Neural cell (in vitro differentiated cells): Measurements from ENCODE around the gene PDK2. TPM values are rescaled to one million over a fixed set of nuclear protein-coding genes. Genes with fewer than 3 reads are reported as not detected.

Experiments
- H2AFZ ChIP-seq: fragments of 200-600, 300-800 bp; sonication (generic), shearing (Covaris generic); 2 replicates; pipeline ENCODE4 v1.6.0; 2014; ENCODE audit warnings: low read depth, mild to moderate bottlenecking, antibody characterized with exemption, low read length, moderate library complexity
- H3F3A ChIP-seq: fragments of 200-600 bp; shearing (Covaris generic); 2 replicates; pipeline ENCODE4 v1.6.1; 2016; ENCODE audit warnings: mild to moderate bottlenecking, moderate library complexity, mixed read lengths, antibody characterized with exemption, low read length; ENCODE audit not compliant: insufficient read depth, poor library complexity, severe bottlenecking
- H3K27ac ChIP-seq: fragments of 200-600, 300-800 bp; sonication (generic), shearing (Covaris generic); 2 replicates; pipeline ENCODE4 v1.5.1; 2014; ENCODE audit warnings: mild to moderate bottlenecking, low read length, moderate library complexity
- H3K27me3 ChIP-seq: fragments of 300-800, 200-600 bp; sonication (generic), shearing (Covaris generic); 2 replicates; pipeline ENCODE4 v1.6.0; 2014; ENCODE audit warnings: mild to moderate bottlenecking, low read depth, low read length, moderate library complexity; ENCODE audit not compliant: insufficient read depth
- H3K36me3 ChIP-seq: fragments of 300-800, 200-600 bp; sonication (generic), shearing (Covaris generic); 2 replicates; pipeline ENCODE4 v1.5.1; 2014; ENCODE audit warnings: mild to moderate bottlenecking, antibody characterized with exemption, low read length, moderate library complexity; ENCODE audit not compliant: insufficient read depth
- H3K4me2 ChIP-seq: fragments of 300-800, 200-600 bp; sonication (generic), shearing (Covaris generic); 2 replicates; pipeline ENCODE4 v1.6.0; 2014; ENCODE audit warnings: mild to moderate bottlenecking, low read length
- H3K4me3 ChIP-seq: fragments of 300-800, 200-600 bp; sonication (generic), shearing (Covaris generic); 2 replicates; pipeline ENCODE4 v1.5.1; 2014; ENCODE audit warnings: mild to moderate bottlenecking, low read length, moderate library complexity
- H3K79me2 ChIP-seq: fragments of 200-600 bp; shearing (Covaris generic); replicated peaks from 2 replicates; pipeline ENCODE4 v1.6.0; 2014; ENCODE audit warnings: mild to moderate bottlenecking, low read length, moderate library complexity; ENCODE audit not compliant: insufficient read depth
- H3K9ac ChIP-seq: fragments of 300-800, 200-600 bp; sonication (generic), shearing (Covaris generic); 2 replicates; pipeline ENCODE4 v1.6.1; 2016; ENCODE audit warnings: mild to moderate bottlenecking, low read length, mixed read lengths
- H3K9me2 ChIP-seq: fragments of 200-600 bp; shearing (Covaris generic); 2 replicates; pipeline ENCODE4 v1.6.1; 2016; ENCODE audit warnings: mild to moderate bottlenecking, low read length, mixed read lengths; ENCODE audit not compliant: insufficient read depth
- H3K9me3 ChIP-seq: fragments of 200-600, 300-800 bp; sonication (generic), shearing (Covaris generic); 2 replicates; pipeline ENCODE4 v1.6.1; 2016; ENCODE audit warnings: mild to moderate bottlenecking, mixed run types, low read length, moderate library complexity, mixed read lengths
- H4K20me1 ChIP-seq: fragments of 200-600 bp; shearing (Covaris generic); 2 replicates; pipeline ENCODE4 v1.6.1; 2016; ENCODE audit warnings: mild to moderate bottlenecking, mixed run types; ENCODE audit not compliant: insufficient read depth
- CTCF ChIP-seq: fragments of 450-650 bp; IDR thresholded peaks from 2 replicates; pipeline ENCODE4 v1.5.1; 2014; ENCODE audit warnings: antibody characterized with exemption, mild to moderate bottlenecking, moderate library complexity; ENCODE audit not compliant: poor library complexity, severe bottlenecking
- EP300 ChIP-seq: fragments of 450-650 bp; conservative IDR thresholded peaks from 2 replicates; pipeline ENCODE4 v1.6.1; 2014; ENCODE audit warnings: antibody characterized with exemption, mild to moderate bottlenecking, moderate library complexity; ENCODE audit not compliant: poor library complexity, severe bottlenecking
- EZH2 ChIP-seq: fragments of 200-600, 300-800 bp; shearing (Covaris generic), sonication (generic); IDR thresholded peaks from 2 replicates; pipeline ENCODE4 v1.6.1; 2014; ENCODE audit warnings: antibody characterized with exemption, low read length, borderline replicate concordance, mild to moderate bottlenecking; ENCODE audit not compliant: insufficient read depth, poor library complexity, severe bottlenecking
- MXI1 ChIP-seq: fragments of 450-650 bp; conservative IDR thresholded peaks from 2 replicates; pipeline ENCODE4 v1.6.1; 2014; ENCODE audit warnings: antibody characterized with exemption, mild to moderate bottlenecking; ENCODE audit not compliant: poor library complexity, severe bottlenecking
- POLR2AphosphoS5 ChIP-seq: IDR thresholded peaks from 2 replicates; pipeline ENCODE4 v1.6.1; 2012
- RAD21 ChIP-seq: fragments of 450-650 bp; conservative IDR thresholded peaks from 2 replicates; pipeline ENCODE4 v1.6.1; 2014; ENCODE audit warnings: antibody characterized with exemption, mild to moderate bottlenecking, moderate library complexity
- REST ChIP-seq: IDR thresholded peaks from 2 replicates; pipeline ENCODE4 v1.6.1; 2012; ENCODE audit warnings: borderline replicate concordance
- SMC3 ChIP-seq: fragments of 450-650 bp; conservative IDR thresholded peaks from 2 replicates; pipeline ENCODE4 v1.6.1; 2014; ENCODE audit warnings: antibody characterized with exemption, mild to moderate bottlenecking, moderate library complexity; ENCODE audit not compliant: poor library complexity
- TAF1 ChIP-seq: IDR thresholded peaks from 2 replicates; pipeline ENCODE4 v1.6.1; 2012; ENCODE audit warnings: low read depth
- polyA plus RNA-seq: library from polyadenylated mRNA; depleted of rRNA; stranded (reverse); fragments of >200 nt; gene quantifications from 2 replicates; pipeline ENCODE4 v1.2.3, GENCODE V29; 2014

The PDK2 gene
- polyA plus RNA-seq, 1 donor from 2014 or later: 36.2 TPM

GRCh38 chr17:50050431-50051032 is 44.6 kb upstream of the PDK2 start:
- no peaks in the 10 kb centered on the region for H3K27me3 ChIP-seq
- no peaks in the 10 kb centered on the region for H4K20me1 ChIP-seq
- no peaks in the 10 kb centered on the region for H3K9me3 ChIP-seq
- no peak for TF ChIP-seq EZH2
- TF ChIP-seq SMC3: no peak
- no peak for TF ChIP-seq MXI1
- TF ChIP-seq EP300: no peak
- TF ChIP-seq CTCF: no peak
- TF ChIP-seq TAF1: no peak
- no peak for TF ChIP-seq RAD21
- TF ChIP-seq POLR2AphosphoS5: no peak
- TF ChIP-seq REST: no peak
- H3K4me2 ChIP-seq: no peak overlapping the region
- H2AFZ ChIP-seq: no peak overlapping the region
- peaks cover 4% of the 10 kb centered on the region for H3F3A ChIP-seq
- H3K79me2 ChIP-seq: no peaks in the 10 kb centered on the region
- no peak overlapping the region for H3K27ac ChIP-seq
- no peak overlapping the region for H3K4me3 ChIP-seq
- H3K9ac ChIP-seq: no peak overlapping the region
- H3K36me3 ChIP-seq: no peaks in the 10 kb centered on the region
- no peaks in the 10 kb centered on the region for H3K9me2 ChIP-seq

- no peak overlapping the region for H3K4me3 ChIP-seq
- H3F3A ChIP-seq: peaks cover 4% of the 10 kb centered on the region
- no peak overlapping the region for H3K4me2 ChIP-seq
- H3K9ac ChIP-seq: no peak overlapping the region
- H3K79me2 ChIP-seq: no peaks in the 10 kb centered on the region
- no peaks in the 10 kb centered on the region for H3K9me2 ChIP-seq
- no peaks in the 10 kb centered on the region for H3K27me3 ChIP-seq
- H3K27ac ChIP-seq: no peak overlapping the region
- no peaks in the 10 kb centered on the region for H3K36me3 ChIP-seq
- no peaks in the 10 kb centered on the region for H4K20me1 ChIP-seq
- no peaks in the 10 kb centered on the region for H3K9me3 ChIP-seq
- no peak for TF ChIP-seq EZH2
- no peak for TF ChIP-seq CTCF
- TF ChIP-seq TAF1: no peak
- TF ChIP-seq SMC3: no peak
- no peak overlapping the region for H2AFZ ChIP-seq
Measured at GRCh38 chr17:50051082-50051576, 44.0 kb upstream of the PDK2 start.
